GM19397 (cell line): Measurements from ENCODE around the gene POLR2F.

Experiments used
- ATAC-seq: cut with Tn5 transposase; IDR thresholded peaks from one replicate; pipeline ENCODE4 v1.9.1; 2021; ENCODE audit warnings: mild to moderate bottlenecking, moderate library complexity; ENCODE audit not compliant: unreplicated experiment

POLR2F gene

GRCh38 chr22:37999236-37999635 lies 45.7 kb downstream of the POLR2F start:
- ATAC-seq, result no peak

DNA sequence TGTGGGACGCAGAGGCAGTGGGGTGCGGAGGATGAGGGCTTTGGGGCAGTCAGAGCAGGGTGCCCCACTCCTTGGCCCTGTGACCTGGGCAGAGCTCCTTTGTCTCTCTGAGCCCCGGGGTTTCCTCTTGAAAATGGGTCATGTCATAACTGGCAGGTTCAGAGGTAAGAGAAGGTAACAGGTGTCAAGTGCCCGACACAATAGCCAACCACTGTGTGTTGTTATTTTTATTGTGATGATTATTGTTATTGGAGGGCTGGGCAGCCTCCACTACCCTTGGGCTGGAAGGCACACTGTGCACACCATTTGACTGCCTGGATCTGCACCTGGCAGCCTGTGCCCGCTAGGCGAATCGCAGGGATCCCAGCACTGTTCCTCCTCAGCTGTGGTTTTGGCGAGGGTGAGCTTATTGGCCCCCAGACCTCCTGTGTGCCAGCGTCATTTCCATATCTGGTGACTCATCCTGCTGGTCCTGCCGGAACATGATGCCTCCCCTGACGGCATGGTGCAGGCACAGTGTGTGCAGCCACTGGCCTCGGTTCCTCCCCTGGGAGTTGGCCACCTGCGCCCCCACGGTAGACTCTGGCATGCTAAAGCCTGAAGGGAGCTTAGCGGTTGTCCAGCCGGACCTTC lies 46.3 kb downstream of the POLR2F start:
- ATAC-seq, result no peak

DNA sequence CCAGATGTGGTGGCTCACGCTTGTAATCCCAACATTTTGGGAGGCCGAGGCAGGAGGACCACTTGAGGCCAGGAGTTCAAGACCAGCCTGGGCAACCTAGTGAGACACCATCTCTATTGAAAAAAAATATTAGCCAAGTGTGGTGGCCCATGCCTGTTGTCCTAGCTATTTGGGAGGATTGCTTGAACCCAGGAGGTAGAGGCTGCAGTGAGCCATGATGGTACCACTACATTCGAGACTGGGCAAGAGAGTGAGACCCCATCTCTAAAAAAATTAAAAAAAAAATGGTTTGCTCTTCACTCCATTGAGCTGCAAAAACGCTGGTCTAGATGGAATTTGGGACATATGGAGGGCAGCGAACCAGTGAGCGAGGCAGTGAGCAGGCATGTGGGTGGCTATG lies 52.4 kb downstream of the POLR2F start:
- no peak for ATAC-seq

GRCh38 chr22:38006906-38007305 lies 53.4 kb downstream of the POLR2F start:
- ATAC-seq, result no peak

DNA sequence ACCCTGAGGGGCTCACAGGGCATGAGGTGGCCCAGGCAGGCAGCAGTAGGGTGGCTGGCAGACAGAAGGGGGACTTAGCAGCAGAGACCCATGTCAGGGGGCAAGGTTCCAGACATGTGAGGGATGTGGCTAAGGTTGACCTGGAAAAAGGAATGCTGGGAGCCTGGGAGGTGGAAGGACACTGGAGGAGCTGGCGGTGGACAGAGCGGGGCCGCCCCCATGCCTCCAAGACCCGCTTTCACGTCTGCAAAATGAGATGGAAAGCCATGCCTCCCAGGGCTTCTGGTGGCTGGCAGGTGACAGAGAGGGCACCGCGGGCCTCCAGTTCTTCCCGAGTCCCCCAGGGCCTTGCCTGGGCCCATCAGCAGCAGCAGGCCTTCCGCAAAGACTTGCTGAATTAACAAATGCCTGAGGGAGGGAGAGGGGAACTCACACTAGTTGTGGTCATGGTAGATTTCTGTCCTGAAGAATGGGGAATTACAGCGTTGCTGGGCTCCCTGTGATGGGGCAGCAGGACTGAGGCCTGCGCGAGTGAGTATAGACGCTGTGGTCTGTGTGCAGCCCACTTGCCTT lies 53.9 kb downstream of the POLR2F start:
- no peak for ATAC-seq

DNA sequence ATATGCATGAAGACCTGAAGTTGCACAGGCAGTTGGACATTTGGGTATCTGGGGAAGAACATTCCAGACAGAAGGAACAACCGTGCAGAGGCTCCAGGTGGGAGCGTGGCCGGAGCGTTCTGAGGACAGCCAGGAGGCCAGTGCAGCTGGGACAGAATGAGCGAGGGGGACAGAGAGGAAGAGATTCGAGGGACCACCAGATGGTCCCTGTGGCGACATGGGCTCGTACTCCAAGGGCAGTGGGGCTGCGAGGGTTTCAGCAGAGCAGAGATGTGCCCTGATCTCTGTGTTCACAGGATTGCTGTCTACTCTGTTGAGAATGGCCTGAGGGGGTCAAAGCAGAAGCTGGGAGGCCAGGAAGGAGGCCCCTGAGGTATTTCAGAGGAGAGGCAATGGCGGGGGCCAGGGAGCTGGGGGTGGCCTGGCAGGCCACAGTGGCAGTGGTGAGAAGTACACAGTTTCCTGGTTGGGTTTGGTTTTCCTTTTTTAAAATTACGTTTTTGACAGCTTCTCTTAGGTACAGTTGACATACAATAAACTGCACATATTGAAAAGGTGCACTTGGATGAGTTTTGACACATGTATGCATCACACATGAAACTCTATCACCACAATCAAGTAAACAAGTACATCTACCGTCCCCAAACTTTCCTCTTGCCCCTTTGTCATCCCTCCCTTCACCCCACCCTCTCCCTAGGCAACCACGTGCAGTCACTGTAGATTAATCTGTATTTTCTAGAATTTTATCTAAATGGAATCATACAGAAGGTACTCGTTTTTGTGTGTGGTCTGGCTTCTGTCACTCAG lies 55.7 kb downstream of the POLR2F start:
- no peak for ATAC-seq

DNA sequence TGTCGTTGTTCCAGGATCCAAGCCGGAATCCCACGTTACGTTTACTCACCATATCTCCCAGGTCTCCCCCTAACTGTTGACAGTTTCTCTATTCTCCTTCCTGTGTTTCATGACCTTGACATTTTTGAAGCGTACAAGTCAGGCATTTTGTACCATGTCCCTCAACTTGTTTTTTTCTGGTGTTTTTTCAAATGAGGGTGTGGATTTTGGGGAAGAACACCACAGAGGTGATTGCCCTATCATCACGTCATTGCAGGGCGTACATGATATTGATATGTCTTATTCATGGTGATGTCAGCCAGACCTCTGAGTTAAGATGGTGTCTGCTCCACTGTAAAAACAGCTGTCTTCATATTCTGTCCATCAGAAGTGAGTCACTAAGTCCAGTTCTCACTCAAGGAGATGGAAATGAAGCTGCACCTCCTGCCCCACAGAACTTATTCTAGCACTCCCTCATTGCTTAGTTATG lies 59.1 kb downstream of the POLR2F start:
- ATAC-seq, result no peak

- no peak for ATAC-seq
Observed at GRCh38 chr22:38014083-38014482, 60.6 kb downstream of the POLR2F start.

GRCh38 chr22:38016182-38017151 lies 63.0 kb downstream of the POLR2F start:
- ATAC-seq, result no peak

DNA sequence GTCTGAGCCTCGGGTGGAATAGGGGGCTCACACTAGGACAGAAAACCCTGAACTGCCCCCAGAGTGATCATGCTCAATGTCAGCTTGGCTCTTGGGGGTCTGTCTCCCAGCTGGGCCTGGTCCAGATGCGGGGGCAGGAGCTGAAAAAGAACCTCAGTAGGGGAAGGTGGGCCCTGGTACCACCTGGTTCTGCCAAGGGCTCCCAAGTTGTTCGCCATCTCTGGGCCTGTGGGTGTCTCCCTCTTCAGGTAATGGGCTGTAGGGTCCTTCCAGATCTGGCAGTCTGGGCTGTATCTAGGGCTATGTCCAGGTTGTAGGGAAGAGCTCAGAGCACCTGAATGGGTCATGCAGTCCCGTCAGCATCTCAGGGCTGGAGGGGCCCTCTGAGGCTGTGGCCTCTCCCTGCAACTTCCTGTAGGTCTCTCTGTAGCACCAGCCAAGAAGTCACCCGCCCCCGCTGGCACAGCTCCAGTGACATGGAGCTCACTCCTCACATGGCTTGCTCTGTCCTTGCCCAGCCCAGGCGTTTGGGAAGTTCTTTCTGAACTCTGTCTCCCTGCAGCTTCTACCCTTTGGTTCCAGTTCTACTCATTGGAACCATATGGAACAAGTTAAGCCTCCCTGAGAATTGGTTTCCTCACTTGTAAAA lies 63.9 kb downstream of the POLR2F start:
- no peak for ATAC-seq

DNA sequence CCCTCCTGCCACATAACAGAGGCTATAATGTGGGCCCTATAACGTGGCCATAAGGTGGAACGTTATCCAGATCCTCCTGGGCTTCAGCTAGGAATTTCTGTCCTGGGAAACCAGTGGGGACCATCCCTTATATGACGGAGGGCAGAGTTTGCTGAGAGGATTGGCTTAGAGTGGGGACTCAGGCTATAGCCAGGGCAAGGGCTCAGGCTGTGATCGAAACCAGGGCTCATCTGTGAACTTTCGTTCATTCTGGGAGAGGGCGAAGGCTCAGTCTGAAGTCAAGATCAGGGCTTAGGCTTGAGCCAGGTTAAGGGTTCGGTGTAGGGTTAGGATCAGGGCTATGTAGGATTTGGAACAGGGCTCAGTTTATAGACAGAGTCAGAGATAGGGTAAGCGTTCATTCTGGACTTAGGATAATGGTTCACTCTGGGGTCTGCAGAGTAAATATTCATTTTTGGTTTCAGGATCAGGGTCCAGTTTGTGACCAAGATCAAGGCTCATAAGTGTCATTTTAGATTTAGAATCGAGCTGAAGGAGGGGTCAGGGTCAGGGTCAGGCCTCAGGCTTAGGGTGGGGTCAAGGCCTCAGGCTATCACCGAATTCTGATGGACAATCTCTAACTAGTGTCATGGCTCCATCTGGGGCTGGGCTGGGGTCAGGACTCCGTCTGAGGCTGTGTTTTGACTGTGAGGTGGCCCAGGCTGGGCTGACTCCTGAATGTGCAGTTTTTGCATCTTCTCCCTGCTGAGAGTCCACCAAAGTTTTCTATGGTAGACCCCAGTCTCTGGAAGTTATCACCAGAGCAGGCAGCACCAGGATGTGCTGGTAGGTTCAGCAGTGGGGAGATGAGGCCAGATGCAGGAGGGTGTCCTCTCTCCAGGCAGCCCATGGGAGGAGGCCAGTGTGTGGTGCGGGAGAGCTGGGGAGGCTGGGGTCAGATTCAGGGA lies 64.7 kb downstream of the POLR2F start:
- no peak for ATAC-seq
